AG04449 (cell line): ENCODE results near the gene HMGN4.

ENCODE experiments used
- CTCF ChIA-PET: fragments of 350-600 bp; formaldehyde crosslinking; extraction: SDS; loops from one replicate; lab custom pipeline; 2021; ENCODE audit warnings: antibody characterized with exemption; lab: Yijun Ruan, JAX
- POLR2A ChIA-PET: fragments of 400-600, 350-600 bp; formaldehyde crosslinking; extraction: SDS; loops from one replicate; lab custom pipeline; 2020; ENCODE audit warnings: antibody characterized with exemption, inconsistent platforms; lab: Yijun Ruan, JAX
- DNase-seq: peaks from one replicate; pipeline ENCODE4 v3.0.0-alpha.2; 2010; ENCODE audit warnings: low read depth, low spot score
- H3K4me3 ChIP-seq: 2 replicates; pipeline ENCODE4 v1.5.1; 2011; ENCODE audit warnings: low read depth, mild to moderate bottlenecking, control low read depth, low read length
- TF ChIP-seq, protein P1 (sequence below): IDR thresholded peaks from one replicate; pipeline ENCODE4 v1.5.1; 2011; ENCODE audit warnings: mild to moderate bottlenecking, moderate library complexity, low read length, control low read depth, inconsistent platforms; ENCODE audit not compliant: insufficient read depth; ENCODE audit errors: missing control alignments

HMGN4 gene

DNA sequence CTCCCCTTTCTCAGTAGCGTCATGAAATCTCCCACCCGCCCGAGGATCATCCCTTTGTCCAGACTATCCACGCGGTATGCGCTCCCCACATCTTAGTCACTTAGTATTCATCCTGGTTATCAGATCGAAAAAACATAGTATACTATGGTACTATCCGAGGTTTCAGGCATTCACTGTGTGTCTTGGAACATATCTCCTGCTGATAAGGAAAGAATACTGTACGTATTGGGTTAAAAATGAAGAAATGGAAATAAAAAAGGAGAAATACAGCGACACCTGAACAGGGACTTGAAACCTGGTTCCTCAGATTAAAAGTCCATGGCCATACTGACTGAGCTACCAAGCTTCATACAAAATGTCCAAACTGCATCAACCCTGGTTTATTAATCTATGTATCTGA is 14.0 kb downstream of the HMGN4 start:
- DNase-seq = no peak
- ChIA-PET POLR2A (no interaction called here), CTCF (interaction anchor here (1.0 to 1.4 kb wide), 3 partner anchors 14 to 211 kb away, joined by 3 to 4 read pairs (median 4); partner anchors contain the start of gene HMGN4)
- no peak overlapping the region for H3K4me3 ChIP-seq
- TF ChIP-seq, protein P1, sequence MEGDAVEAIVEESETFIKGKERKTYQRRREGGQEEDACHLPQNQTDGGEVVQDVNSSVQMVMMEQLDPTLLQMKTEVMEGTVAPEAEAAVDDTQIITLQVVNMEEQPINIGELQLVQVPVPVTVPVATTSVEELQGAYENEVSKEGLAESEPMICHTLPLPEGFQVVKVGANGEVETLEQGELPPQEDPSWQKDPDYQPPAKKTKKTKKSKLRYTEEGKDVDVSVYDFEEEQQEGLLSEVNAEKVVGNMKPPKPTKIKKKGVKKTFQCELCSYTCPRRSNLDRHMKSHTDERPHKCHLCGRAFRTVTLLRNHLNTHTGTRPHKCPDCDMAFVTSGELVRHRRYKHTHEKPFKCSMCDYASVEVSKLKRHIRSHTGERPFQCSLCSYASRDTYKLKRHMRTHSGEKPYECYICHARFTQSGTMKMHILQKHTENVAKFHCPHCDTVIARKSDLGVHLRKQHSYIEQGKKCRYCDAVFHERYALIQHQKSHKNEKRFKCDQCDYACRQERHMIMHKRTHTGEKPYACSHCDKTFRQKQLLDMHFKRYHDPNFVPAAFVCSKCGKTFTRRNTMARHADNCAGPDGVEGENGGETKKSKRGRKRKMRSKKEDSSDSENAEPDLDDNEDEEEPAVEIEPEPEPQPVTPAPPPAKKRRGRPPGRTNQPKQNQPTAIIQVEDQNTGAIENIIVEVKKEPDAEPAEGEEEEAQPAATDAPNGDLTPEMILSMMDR = no peak

DNA sequence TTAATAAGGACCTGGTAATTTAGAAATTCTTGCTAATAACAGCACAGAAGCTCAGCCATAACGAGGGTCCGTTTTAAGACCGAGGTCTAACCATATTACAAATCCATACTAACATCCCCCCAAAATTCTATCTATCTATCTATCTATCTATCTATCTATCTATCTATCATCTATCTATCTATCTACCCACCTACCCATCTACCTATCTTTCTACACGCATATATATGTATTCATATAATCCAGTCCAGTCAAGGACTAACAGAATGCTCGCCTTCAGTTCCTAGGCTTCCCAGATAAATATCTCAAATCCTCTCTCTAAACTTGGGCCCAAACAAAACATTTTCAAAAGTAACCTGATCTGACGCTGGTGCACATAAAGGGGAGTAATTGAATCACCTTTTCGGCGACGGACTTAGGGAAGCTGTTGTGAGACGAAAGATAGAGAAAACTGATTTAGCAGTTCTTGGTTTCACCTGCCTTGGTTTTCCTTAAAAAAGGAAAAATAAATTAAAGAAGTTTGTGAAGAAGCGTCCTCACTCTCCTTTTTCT is 14.5 kb downstream of the HMGN4 start:
- no peak for DNase-seq
- TF ChIP-seq, protein P1 = no peak
- peak overlapping the region; percentile 65 for H3K4me3 ChIP-seq
- CTCF ChIA-PET = interaction anchor here (1.0 to 1.4 kb wide), 4 partner anchors 14 to 211 kb away, joined by 3 to 5 read pairs (median 4); partner anchors contain the start of gene HMGN4
- POLR2A ChIA-PET = interaction anchor here (2.4 kb wide), 1 partner anchor 15 kb away, joined by 12 read pairs; the partner anchor contains the start of gene HMGN4

DNA sequence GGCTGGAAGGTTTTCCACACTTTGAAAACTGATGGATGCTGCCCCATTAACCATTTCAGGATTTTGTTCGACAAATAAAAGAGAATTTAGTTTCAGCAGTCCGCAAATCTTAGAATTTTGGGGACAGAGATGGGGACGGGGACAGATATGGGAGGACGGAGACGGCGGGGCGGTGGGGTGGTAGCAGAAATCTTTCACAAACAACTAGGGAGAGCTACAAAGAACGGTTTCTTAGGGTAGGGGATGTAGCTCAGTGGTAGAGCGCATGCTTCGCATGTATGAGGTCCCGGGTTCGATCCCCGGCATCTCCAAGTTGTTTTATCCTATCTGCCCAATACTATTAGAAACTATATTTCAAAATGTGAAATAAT is 15.1 kb downstream of the HMGN4 start:
- no peak for DNase-seq
- H3K4me3 ChIP-seq = peak overlapping the region; percentile 65
- ChIA-PET POLR2A (interaction anchor here (2.4 kb wide), 1 partner anchor 16 kb away, joined by 12 read pairs; the partner anchor contains the start of gene HMGN4), CTCF (interaction anchor here (0.7 to 1.8 kb wide), 4 partner anchors 16 to 231 kb away, joined by 3 to 5 read pairs (median 4); partner anchors contain the start of gene HMGN4)
- TF ChIP-seq, protein P1 = no peak

DNA sequence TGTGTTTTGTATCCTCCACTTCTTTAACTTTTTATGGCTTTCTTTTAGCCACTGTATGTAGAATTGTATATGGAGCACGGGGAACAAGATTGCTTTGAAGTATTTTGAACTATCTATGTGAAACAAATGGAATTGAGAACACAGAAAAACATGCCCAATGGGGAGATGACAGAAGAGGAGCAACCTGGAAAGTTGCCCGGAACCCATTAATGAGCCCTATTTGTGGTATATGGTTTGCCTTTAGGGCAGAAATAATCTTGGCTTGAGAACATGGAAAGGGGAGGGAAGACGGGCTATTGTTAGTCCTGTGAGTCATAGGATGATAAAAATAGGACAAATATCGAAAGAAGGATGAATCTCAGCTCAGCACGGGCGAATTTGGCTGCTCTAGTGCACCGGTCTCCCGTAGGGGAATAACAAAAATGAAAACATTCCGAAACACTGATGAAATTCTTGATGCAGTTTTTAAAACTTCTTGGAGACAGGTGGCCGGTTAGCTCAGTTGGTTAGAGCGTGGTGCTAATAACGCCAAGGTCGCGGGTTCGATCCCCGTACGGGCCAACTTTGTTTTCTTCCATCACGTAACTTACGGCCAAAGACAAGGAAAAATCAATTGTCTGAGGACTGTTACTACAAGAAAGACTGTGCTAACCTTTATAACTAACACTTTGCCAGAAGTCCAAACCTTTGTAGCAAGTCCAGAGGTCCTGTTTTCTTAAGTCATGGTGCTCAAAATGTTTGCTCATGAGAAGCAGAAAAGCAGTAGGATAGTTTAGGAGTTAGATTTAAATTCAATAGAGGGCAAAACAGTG is 15.7 kb downstream of the HMGN4 start:
- CTCF ChIA-PET = interaction anchor here (0.7 to 1.8 kb wide), 6 partner anchors 16 to 231 kb away, joined by 3 to 9 read pairs (median 4); partner anchors contain the start of gene HMGN4
- TF ChIP-seq, protein P1 = no peak
- peak; percentile 76 for DNase-seq
- H3K4me3 ChIP-seq = peak overlapping the region; percentile 65
- POLR2A ChIA-PET = interaction anchor here (0.9 to 2.4 kb wide), 2 partner anchors 16 to 21 kb away, joined by 3 to 12 read pairs; partner anchors contain the start of gene HMGN4

DNA sequence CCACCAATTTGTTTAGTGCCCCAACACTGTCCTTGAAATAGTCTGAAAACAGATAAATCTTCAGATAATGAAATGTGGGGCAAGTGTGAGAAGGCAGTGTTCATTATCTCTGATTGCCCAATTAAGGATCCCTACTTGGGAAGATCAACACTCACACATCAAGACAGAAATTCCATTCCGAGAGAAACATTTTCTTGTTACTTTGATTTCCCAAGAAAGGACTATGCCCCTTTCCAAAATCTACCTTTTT is 16.2 kb downstream of the HMGN4 start:
- no peak for DNase-seq
- ChIA-PET CTCF (interaction anchor here (1.1 to 1.8 kb wide), 5 partner anchors 17 to 213 kb away, joined by 3 to 9 read pairs (median 4); partner anchors contain the start of gene HMGN4), POLR2A (interaction anchor here (0.9 to 2.4 kb wide), 2 partner anchors 17 to 21 kb away, joined by 3 to 12 read pairs; partner anchors contain the start of gene HMGN4)
- TF ChIP-seq, protein P1 = no peak
- H3K4me3 ChIP-seq = peak overlapping the region; percentile 52
